GM20000 (cell line): ENCODE measurements around the gene ST6GALNAC5.
A peak's percentile ranks its signal among the peaks of the same experiment; 100 is the strongest.
"Not testable (repeated sequence)": the region's sequence is repeated elsewhere in the genome, so short reads cannot be mapped to it uniquely, and the experiment has no call there.

Source experiments
- DNase-seq: peaks from one replicate; pipeline ENCODE4 v3.0.0; 2012; ENCODE audit warnings: low spot score
- CTCF ChIP-seq: IDR thresholded peaks from 2 replicates; pipeline ENCODE4 v1.5.1; 2012; ENCODE audit warnings: mild to moderate bottlenecking, control low read depth; ENCODE audit errors: extremely low read depth, missing control alignments

The ST6GALNAC5 gene

GRCh38 chr1:76867342-76868130 lies at the start of gene ST6GALNAC5:
ST6GALNAC5 (plus strand) TSS chr1:76867480.
- peak; percentile 14 for DNase-seq

DNA sequence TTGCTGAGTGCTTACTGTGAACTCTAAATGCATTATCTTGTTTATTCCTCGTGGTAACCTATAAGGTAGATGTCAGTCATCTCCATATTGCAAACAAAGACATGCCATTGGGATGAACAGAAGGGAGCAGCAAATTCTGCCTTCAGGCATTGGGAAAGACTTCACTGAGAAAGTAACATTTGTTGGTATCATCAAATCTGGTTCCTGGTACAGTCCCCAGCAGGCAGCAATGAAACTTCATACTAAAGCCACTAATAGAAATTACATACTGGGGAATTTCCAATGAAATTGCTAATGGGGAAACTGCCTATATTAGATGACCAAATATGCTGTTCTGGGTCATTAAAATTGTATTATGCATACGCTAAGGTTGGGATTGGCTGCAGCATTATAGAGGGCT lies 47.3 kb upstream of the ST6GALNAC5 start:
- TF ChIP-seq CTCF = no peak
- DNase-seq = no peak

More at GRCh38 chr1:76867342-76868130, at the start of gene ST6GALNAC5:
- TF ChIP-seq CTCF = no peak

DNA sequence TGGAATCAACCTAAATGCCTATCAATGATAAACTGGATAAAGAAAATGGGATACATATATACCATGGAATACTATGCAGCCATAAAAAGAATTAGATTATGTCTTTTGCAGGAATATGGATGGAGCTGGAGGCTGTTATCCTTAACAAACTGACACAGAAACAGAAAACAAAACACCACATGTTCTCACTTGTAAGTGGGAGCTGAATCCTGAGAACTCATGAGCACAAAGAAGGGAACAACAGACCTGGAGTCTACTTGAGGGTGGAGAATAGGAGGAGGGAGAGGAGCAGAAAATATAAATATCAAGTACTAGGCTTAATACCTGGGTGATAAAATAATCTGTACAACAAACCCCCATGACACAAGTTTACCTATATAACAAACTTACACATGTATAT lies 44.3 kb upstream of the ST6GALNAC5 start:
- not testable (repeated sequence) for DNase-seq

DNA sequence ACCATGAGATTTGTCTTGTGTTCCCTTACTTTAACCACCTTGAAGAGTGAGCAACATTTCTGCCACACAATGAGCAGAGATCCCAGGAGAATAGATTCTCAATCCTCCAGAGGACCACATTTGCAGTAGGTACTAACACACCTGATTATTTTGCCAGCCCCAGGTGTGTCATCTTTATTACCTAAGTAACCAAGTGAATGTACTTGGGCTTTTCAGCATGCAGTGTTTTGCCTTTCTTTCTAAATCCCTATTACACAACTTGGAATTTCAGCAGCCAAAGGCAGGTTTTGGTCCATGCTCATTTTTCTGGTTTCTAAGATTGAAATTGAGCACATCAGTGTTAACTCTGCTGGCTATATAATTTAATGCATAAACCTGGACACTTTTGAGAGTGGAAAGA lies 43.2 kb upstream of the ST6GALNAC5 start:
- no peak for TF ChIP-seq CTCF
- no peak for DNase-seq

DNA sequence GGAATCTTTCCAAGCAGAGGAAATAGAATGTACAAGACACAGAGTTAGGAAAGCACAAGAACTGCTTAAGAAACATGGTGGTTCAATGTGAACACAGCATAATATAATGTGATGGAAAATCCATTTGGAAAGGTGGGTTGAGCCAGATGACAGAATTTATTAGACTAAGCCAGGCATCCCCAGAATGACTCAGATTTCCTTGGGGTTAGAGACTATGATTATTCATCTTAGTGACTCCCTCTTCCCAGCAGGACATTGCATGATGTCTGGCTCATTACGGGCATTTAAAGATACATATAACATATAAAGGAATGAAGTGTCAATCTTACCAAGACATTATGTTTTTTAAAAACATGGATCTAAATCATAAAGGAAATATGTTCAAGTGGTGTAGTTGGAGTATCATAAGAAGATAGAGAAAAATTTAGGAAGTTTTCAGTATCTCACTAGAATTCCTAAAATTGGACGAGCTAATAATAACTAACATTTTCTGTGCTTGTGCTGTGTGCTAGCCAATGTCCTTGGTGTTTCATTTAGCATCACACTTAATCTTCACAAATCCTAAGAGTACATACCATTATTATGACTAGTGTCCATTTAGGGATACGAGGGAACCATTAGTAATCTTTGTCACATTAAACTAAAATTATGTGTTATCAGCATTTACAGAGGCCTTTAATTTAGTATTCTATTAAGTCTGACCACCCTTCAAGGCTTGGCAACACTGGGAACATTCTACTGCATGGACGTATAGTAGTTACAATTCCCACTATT lies 41.0 kb upstream of the ST6GALNAC5 start:
- DNase-seq = no peak

DNA sequence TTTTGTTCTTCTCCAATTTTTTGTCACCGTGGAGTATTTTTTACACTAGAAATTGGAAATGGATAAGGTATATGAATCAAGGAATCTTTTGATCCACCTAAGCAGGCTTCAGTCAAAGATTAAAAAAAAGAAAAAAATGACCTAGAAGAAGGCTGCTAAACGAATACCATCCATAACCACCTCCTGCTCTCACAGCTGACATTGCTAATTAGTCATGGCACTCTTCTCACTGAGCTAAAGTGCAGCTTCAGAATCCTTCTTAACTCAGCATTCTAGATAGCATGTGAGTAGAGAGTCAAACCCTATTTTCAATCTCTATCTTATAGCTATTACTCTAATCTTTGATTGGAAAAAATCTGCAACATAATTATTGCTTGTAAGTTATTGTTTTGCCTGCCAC lies 40.2 kb upstream of the ST6GALNAC5 start:
- DNase-seq = no peak
- no peak for TF ChIP-seq CTCF

More for the DNA sequence above, 41.0 kb upstream of the ST6GALNAC5 start:
- TF ChIP-seq CTCF = no peak

GRCh38 chr1:76830373-76830772 lies 36.9 kb upstream of the ST6GALNAC5 start:
- DNase-seq = peak; percentile 17
- no peak for TF ChIP-seq CTCF
